G401.6 (cell line): Measurements from ENCODE around the gene RAB36.

Experiments used
- FAIRE-seq: peaks from 2 replicates; lab custom pipeline; 2012; peaks lifted over from hg19 to GRCh38; lab: Jason Lieb, UNC

The RAB36 gene

DNA sequence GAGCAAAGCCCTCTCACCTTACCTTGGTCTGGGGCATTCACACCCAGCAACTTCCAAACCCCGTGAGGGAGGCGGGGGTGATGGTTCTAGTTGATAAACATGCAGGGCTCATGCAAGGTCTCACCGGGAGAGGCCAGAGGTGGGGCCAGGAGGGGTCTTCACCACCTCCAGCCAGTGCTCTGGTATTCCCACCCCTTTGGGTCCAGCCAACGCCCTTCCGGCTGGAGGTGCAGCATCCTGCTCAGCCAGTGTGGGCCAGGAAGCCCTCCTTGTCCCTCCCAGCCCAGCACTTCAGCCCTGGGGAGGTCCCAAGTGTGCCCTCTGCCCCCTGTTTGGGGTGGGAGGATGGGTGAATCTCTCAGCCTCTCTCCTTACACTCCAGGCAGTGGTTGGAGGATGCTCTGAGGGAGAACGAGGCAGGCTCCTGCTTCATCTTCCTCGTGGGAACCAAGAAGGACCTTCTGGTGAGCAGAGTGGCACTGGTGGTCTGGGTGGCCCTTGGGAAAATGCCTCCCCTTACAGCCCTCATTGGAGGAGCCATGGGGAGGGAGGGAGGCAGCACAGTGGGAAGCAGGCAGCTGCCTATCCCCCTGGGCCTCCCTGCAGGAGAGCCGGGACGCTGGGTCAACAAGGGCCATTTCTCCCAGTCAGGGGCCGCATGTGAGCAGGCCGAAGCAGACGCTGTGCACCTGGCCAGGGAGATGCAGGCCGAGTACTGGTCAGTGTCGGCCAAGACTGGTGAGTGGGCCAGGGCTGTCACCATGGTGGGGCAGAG is 13.4 kb downstream of the RAB36 start:
- no peak for FAIRE-seq

DNA sequence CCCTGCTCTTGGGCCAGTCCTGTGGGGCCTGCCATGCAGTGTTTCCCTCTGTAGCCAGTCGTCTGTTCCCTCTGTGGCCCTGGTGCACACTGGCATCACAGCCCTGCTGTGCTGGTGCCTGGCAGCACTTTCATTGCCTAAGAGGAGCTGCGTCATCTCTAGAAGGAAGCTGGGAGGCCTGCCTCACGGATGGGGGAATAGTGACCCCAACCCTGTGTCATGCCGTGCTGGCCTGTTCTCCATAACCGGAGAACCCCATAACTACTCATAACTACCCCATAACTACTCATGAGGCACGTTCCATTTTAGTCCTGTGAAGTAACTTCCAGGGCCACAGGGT is 14.0 kb downstream of the RAB36 start:
- no peak for FAIRE-seq

DNA sequence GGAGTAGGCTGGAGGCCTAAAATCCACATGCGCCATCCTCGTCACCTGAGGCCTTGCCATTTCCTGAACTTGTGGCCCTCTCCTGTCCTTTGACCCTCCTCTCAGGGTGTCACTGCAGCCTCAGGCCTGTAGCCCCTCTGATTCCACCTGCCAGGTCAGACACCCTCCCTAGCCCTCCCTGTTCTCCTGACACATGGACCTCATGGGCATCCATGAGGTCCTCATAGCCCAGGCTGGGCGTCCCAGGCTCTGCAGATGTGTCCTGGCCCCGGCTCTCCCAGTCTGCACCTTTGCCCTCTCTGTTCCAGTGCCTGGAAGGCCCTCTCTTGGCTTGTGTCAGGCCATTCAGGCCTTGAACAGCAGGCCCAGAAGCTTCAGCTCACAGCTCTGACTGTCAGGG is 15.8 kb downstream of the RAB36 start:
- FAIRE-seq, result no peak

DNA sequence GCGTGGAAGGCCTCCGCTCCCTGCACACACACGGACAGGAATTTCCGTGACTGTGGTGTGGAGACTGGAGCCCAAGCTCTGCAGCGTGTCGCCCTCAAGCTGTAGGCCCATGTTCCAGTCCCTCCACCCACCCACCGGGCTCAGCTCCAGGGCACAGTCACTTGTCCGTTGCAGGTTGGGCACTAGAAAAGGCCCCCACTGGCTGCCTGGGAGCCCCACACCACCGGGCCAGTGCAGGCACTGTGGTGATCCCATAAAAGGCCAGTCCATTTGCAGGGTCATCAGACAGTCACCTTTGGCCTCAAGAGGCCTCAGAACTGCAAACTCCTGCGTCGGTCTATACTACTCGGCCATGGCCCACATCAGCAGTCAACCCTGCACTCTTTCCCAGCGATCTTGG is 16.3 kb downstream of the RAB36 start:
- FAIRE-seq, result no peak

DNA sequence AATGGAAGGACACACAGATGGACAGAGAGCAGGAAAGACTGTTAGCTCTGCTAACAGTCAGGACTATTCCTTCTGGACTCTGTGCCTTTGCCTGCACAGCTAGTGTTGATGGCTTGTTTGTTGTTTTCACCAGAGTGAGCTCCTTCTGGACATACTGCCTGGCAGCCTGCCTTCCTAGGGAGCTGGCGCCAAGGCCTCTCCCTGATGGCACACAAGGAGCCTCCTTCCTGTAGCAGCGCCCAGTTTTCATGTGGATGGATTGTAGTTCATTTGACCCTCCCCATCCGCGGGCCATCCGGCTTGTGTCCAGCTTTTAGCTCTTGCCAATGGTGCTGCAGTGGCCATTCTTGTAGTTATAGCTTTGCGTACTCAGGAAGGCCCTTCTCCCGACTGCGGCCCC is 18.4 kb downstream of the RAB36 start:
- no peak for FAIRE-seq

DNA sequence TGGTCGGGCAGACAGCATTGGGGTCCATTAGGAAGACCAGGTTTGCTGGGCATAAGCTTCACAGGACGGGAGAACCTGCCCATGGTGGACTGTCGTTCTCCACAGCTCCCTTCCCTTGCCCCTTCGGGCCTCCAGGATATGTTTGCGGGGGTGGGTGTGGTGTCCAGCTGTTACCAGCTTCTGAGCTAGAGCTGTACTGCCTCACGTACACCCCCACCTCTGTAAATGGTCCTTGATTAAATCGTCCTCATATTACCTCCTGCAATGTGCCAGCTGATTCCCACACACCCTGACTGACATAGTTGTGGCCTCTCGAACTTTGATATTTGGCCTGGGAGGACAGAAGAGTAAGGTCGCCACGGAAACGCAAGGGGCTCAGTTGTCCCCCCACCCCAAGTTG is 18.8 kb downstream of the RAB36 start:
- no peak for FAIRE-seq

DNA sequence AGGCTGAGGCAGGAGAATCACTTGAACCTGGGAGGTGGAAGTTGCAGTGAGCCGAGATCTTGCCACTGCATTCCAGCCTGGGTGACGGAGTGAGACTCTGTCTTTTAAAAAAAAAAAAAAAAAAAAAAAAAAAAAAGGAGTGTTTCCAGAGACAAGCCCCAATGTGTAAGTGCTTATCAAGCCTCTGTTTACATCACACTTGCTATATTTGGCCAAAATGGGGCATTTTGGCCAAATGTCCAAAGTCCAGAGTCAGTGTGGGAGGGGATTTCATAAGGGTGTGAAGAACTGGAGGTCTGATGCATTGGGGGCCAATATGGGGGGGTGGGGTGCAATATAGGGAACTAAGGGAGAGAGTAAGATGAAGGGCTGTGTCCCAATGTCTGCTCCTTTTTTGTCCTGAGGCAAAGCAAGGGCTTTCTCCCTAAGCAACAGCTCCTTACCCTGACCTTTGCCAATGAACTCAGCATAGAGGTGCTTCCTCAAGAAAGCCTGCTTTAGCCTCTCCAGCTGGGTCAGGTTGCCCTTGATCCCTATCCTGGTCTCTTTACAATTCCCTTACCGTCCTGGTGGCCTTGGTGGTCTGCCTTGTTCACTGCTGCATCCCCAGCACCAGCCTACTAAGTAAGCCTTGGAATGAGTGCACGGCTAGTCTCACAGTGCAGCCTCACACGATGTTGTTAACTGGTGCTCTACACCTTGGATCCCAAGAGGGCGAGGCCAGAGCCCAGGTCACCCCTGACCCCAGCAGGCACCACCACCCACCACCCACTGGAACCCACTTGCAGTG is 21.0 kb downstream of the RAB36 start:
- FAIRE-seq, result no peak

DNA sequence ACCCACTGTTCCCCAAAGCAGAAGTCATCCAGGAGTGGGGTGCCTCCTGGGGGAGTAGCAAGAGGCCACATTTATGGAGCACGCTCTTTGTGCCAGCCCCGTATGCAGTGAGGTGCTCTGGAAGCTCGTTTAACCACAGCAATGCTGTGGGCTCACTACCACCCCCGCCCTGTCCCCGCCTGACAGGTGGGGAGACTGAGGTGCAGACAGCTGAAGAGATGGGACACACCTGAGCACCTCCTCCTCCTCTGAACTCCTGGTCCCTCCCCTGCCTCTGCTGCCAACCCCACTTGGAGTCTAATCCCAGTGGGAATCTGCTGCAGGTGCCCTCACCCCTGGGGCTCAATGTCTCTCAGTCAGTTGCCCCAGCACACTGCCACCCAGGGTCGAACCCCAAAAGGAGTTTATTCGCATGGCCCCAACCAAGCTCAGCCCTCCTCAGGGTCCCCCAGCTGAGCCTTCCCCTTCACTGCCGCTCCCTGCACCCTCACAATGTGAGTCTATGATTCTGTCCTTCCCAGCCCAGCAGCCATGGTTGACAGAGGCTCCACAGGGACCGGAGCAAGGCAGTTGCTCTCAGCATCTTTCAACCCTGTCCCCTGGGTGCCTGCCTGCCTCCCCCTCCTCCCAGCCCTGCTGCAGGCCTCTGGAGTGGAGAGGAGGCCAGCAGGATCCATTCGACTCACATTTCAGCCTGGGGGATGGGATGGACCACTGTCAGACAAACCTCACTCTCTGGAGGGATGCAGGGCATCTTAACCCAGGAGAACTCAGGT is 21.8 kb downstream of the RAB36 start:
- FAIRE-seq, result no peak

DNA sequence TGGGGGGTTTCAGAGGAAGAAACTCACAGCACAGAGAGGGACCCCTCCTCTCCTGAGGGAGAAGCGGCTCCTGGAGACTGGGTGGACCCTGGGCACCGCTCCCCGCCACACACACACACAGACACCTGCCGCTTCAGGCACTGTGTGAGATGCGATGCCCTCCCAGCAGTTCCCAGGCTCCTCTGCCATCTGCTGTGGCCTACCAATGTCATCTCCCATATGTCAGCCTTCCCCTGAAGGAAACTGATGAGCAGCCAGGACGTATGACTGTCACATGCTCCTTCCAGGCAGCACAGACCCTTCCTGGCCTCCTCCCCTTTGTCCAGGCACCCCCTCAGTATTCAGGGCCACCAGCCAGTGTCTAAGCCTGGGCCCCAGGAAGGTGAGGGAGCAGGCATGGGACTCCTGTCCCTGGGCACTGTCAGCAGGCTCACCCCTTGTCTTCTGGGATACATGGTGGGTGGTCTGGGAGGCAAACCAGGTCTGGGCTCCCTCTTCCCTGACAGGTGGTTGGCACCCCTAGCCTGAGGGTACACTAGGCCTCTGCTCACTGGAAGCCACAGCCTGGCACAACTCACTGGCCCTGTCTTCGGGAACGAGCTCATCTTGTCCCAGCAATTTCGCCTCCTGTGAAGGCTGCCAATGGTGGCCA is 23.2 kb downstream of the RAB36 start:
- no peak for FAIRE-seq

DNA sequence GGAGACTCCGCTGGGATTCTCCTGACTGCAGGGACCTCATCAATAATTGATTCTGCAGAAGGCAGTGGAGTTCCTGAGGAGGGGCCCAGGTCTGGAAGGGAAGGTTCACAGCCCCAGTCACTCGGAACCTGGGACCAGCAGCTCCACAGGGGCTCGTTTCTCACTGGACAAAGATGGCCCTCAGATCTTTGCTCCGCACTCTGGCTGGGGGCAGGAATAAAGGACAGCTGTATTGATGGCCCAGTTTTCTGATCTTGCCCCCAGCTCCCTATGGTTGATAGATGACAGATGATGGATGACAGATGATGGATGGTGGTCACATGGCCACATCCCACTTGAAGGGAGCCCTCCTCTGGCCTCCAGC is 23.7 kb downstream of the RAB36 start:
- FAIRE-seq, result no peak

DNA sequence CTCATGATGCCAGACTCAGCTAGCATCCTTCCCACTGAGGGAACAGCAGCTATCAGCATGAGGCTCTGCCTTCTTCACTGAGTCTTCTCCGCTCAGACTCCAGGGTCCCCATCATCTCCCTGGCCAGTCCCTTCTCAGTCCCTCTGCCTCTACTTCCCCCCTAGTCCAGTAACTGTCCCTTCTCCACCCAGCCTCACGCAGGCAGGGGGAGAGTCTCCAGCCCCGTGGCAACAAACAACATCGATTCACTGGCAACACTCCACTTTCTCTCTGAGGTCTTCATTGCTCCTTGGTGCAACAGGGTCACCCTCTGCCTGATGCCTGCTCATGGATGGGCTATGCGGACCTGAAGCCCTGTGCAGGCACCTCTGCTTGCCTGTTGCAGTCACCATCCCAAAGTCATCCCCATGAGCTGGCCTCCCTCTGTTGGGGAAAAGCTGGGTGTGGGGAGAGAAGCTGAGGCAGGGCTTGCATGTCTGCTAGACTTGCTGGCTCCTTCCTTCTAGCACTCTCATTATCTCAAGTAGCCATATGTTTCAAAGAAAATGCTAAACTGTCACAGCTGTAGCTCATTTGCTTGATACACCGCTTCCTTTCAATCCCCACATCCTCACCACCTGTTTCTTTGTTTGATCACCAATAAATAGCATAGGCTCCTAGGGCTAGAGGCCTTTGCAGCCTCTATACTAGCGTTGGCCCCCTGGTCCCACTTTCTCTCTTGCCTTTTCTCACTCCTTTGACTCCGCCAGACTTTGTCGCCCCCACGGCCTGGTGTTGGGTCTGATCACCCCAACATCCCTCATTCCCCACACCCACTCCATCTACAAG is 30.8 kb downstream of the RAB36 start:
- FAIRE-seq, result no peak

DNA sequence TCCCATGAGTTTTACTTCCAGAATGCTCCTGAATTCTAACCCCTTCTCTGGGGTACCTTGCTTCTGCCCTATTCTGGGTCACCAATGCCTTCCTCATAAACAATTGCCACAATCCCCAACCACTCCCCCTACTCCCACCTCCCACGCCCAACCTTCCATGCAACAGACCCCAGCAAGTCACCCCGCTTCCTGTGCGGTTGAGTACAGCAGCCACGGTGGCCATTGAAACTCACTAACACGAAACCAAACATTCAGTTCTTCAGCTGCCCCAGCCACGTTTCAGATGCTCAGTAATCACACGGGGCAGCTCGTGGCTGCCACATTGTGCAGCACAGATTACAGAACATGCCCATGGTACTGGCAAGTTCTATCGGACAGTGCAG is 31.4 kb downstream of the RAB36 start:
- no peak for FAIRE-seq

DNA sequence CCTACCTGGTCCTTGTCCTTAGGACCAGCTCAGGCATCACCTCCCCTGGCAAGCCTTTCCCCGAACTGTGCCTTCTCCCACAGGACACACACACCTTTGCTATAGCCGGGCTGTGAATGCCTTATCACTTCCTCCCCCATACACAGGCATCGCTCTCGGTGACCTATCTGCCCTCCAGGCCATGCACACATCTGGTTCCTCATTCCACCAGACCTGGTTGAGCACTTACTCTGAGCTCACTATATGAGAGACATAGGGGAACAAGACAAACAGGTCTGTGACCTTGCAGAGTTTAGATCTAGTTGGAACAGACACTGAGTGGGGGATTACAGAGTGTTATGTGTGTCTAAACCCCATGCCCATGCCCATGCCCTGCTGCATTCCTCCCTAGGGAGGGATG is 31.9 kb downstream of the RAB36 start:
- FAIRE-seq, result no peak

DNA sequence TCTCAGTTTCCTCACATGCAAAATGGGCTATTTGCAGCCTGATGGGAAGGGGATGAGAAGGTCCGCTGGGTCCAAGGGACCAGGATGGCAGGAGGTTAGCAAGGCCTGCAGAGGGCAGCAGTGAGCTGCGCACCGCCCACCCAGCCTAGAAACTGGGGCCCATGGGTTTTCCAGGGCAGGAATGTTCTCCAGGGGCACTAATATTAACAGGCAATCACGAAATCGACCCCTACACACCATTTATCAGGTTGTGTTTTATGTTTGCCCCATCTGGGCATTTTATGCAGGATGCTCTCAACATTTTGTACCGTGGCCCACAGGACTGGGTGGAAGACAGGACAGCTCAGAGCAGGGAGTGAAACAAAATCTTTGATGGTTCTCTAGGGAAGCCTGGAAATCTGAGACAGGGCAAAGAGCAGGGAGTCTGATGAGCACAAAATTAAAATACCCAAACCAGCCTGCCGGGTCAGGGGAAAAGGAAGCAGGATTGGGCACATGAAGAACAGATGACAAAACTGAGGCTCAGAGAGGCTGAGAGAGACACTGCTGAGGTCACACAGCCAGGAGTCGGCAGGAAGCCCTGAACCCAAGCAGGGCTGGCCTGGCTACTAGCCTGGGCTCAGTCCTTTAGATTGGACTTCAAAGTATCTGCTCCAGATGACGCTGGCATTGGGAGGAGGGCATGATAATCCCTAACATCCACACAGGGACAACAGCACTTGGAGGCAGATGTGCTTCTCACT is 33.4 kb downstream of the RAB36 start:
- no peak for FAIRE-seq

DNA sequence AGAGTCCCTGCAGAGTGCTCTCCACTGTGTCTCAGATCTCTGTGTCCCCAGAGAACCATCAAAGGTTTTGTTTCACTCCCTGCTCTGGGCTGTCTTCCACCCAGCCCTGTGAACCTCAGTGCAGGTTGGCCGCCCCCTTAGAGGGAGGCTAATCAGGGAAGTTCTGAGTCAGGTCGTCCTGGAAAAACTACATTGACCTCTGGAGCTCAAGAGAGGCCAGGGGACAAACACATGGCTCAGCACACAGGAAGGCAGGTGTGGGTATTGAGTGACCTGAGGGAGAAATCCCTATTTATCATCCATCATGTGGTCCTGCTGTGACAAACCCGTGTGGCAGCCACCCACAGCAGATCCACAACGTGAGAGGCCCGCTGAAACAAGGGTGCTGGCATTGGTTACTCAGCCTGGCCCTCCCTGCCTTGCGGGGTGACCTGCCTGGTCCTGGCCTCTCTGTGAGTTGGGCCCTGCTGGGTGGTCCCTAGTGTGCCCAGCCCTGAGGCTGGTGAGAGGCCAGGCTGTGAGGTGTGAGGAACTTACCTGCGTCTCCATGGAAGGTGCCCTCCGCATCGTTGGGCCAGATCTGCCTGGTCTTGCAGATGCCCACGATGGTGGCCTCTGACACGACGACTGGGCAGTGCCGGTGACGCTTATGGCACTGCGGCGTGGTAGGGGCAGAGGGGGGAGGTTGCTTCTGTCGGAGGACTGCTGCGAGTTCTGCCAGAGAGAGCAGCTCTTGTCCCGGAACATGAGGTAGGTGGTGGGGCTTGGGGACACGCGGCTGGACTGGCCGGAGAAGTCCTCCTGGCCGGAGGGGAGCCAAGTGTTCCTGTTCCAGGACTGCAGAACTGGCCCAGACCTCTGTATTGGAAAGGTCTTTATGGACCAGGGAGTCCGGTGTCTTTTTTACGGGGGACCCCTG is 34.4 kb downstream of the RAB36 start:
- FAIRE-seq, result no peak

DNA sequence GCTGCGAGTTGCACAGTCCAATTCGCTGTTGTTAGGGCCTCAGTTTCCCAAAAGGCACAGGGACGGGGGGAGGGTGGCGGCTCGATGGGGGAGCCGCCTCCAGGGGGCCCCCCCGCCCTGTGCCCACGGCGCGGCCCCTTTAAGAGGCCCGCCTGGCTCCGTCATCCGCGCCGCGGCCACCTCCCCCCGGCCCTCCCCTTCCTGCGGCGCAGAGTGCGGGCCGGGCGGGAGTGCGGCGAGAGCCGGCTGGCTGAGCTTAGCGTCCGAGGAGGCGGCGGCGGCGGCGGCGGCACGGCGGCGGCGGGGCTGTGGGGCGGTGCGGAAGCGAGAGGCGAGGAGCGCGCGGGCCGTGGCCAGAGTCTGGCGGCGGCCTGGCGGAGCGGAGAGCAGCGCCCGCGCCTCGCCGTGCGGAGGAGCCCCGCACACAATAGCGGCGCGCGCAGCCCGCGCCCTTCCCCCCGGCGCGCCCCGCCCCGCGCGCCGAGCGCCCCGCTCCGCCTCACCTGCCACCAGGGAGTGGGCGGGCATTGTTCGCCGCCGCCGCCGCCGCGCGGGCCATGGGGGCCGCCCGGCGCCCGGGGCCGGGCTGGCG is 35.1 kb downstream of the RAB36 start, which contains the start of gene BCR:
Gene BCR (plus strand): TSS at position 209 of the 592 bp plus-strand sequence. CDS start 452 bp downstream, outside the sequence.
- FAIRE-seq, result no peak

DNA sequence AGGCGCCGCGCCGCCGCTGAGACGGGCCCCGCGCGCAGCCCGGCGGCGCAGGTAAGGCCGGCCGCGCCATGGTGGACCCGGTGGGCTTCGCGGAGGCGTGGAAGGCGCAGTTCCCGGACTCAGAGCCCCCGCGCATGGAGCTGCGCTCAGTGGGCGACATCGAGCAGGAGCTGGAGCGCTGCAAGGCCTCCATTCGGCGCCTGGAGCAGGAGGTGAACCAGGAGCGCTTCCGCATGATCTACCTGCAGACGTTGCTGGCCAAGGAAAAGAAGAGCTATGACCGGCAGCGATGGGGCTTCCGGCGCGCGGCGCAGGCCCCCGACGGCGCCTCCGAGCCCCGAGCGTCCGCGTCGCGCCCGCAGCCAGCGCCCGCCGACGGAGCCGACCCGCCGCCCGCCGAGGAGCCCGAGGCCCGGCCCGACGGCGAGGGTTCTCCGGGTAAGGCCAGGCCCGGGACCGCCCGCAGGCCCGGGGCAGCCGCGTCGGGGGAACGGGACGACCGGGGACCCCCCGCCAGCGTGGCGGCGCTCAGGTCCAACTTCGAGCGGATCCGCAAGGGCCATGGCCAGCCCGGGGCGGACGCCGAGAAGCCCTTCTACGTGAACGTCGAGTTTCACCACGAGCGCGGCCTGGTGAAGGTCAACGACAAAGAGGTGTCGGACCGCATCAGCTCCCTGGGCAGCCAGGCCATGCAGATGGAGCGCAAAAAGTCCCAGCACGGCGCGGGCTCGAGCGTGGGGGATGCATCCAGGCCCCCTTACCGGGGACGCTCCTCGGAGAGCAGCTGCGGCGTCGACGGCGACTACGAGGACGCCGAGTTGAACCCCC is 35.8 kb downstream of the RAB36 start:
- no peak for FAIRE-seq

DNA sequence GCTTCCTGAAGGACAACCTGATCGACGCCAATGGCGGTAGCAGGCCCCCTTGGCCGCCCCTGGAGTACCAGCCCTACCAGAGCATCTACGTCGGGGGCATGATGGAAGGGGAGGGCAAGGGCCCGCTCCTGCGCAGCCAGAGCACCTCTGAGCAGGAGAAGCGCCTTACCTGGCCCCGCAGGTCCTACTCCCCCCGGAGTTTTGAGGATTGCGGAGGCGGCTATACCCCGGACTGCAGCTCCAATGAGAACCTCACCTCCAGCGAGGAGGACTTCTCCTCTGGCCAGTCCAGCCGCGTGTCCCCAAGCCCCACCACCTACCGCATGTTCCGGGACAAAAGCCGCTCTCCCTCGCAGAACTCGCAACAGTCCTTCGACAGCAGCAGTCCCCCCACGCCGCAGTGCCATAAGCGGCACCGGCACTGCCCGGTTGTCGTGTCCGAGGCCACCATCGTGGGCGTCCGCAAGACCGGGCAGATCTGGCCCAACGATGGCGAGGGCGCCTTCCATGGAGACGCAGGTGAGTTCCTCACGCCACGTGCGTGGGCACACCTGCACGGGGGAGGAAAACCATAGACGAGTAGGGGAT is 36.5 kb downstream of the RAB36 start:
- no peak for FAIRE-seq
